OCI-LY7 (cell line): ENCODE data around the gene CPNE9. TPM values are rescaled to one million over a fixed set of nuclear protein-coding genes. Genes with fewer than 3 reads are reported as not detected.
A peak's percentile ranks its signal among the peaks of the same experiment; 100 is the strongest.

Experiments used
- BruUV-seq: library from RNA; stranded (reverse); fragments of 400-500 nt; replicated peaks from 2 replicates; lab custom pipeline; 2021; lab: Mats Ljungman, UMichigan
- CTCF ChIA-PET: fragments of 300-600 bp; sonication (Branson Sonifier 250); formaldehyde crosslinking; loops from one replicate; lab custom pipeline; 2022; ENCODE audit warnings: antibody characterized with exemption; ENCODE audit not compliant: unreplicated experiment; lab: Charles Lee
- POLR2A ChIA-PET: fragments of 300-600 bp; sonication (Branson Sonifier 250); formaldehyde crosslinking; loops from one replicate; lab custom pipeline; 2022; ENCODE audit warnings: antibody characterized with exemption; lab: Charles Lee
- DNase-seq: peaks from one replicate; pipeline ENCODE4 v3.0.0-alpha.2; 2015; ENCODE audit warnings: low spot score
- H2AFZ ChIP-seq: fragments of 200-600 bp; sonication (generic), shearing (Covaris generic); 2 replicates; pipeline ENCODE4 v1.6.1; 2014; ENCODE audit warnings: mild to moderate bottlenecking, antibody characterized with exemption, low read length, moderate library complexity
- H3K27ac ChIP-seq: fragments of 200-600 bp; sonication (generic); 2 replicates; pipeline ENCODE4 v1.5.1; 2014; ENCODE audit warnings: mixed run types, low read depth, mild to moderate bottlenecking, moderate library complexity, low read length, inconsistent platforms; ENCODE audit not compliant: poor library complexity, severe bottlenecking
- H3K36me3 ChIP-seq: fragments of 200-600 bp; sonication (generic); 2 replicates; pipeline ENCODE4 v1.6.1; 2014; ENCODE audit warnings: mild to moderate bottlenecking, antibody characterized with exemption, low read length, moderate library complexity, mixed read lengths; ENCODE audit not compliant: insufficient read depth
- H3K4me1 ChIP-seq: fragments of 200-600 bp; sonication (generic); 2 replicates; pipeline ENCODE4 v1.5.1; 2014; ENCODE audit warnings: mild to moderate bottlenecking, low read length; ENCODE audit not compliant: insufficient read depth, poor library complexity, severe bottlenecking
- H3K4me2 ChIP-seq: fragments of 200-600 bp; sonication (generic); 2 replicates; pipeline ENCODE4 v1.6.1; 2014; ENCODE audit warnings: mild to moderate bottlenecking, low read length
- H3K4me3 ChIP-seq: fragments of 200-600 bp; sonication (generic); 2 replicates; pipeline ENCODE4 v1.5.1; 2014; ENCODE audit warnings: mild to moderate bottlenecking, low read depth, low read length; ENCODE audit not compliant: poor library complexity, severe bottlenecking
- H3K79me2 ChIP-seq: fragments of 200-600 bp; sonication (generic); 2 replicates; pipeline ENCODE4 v1.6.1; 2016; ENCODE audit warnings: low read depth, mild to moderate bottlenecking, low read length, moderate library complexity, mixed read lengths; ENCODE audit not compliant: insufficient read depth
- H3K9me2 ChIP-seq: fragments of 200-600 bp; sonication (generic); 2 replicates; pipeline ENCODE4 v1.6.1; 2016; ENCODE audit warnings: mild to moderate bottlenecking, low read length, mixed read lengths; ENCODE audit not compliant: insufficient read depth
- H3K9me3 ChIP-seq: fragments of 200-600 bp; sonication (generic); 2 replicates; pipeline ENCODE4 v1.6.1; 2014; ENCODE audit warnings: mild to moderate bottlenecking, mixed run types, low read length, mixed read lengths
- H4K20me1 ChIP-seq: fragments of 200-600 bp; sonication (generic); 2 replicates; pipeline ENCODE4 v1.6.1; 2014; ENCODE audit warnings: mild to moderate bottlenecking, antibody characterized with exemption, low read length, moderate library complexity, mixed read lengths; ENCODE audit not compliant: insufficient read depth
- EZH2phosphoT487 ChIP-seq: fragments of 200-600 bp; sonication (generic); IDR thresholded peaks from 2 replicates; pipeline ENCODE4 v1.6.1; 2018; ENCODE audit warnings: low read depth, borderline replicate concordance, mild to moderate bottlenecking, mixed run types, antibody characterized with exemption, low read length, moderate library complexity, mixed read lengths
- intact Hi-C: fragments of 100-400 bp; cut with micrococcal nuclease; formaldehyde crosslinking; loops from one replicate; pipeline ENCODE4 v1.10.0; 2022; ENCODE audit not compliant: unreplicated experiment
- total RNA-seq, 2 experiments: library from RNA; depleted of rRNA in 1 of 2; stranded (reverse); fragments of >200 nt in 1 of 2; shearing (Covaris generic) in 1 of 2; gene quantifications; 2 replicates each; pipeline ENCODE4 v1.2.3, GENCODE V29; 2014 to 2022
- TF ChIP-seq, protein P1 (sequence below): fragments of 200-600 bp; sonication (generic); conservative IDR thresholded peaks from 2 replicates; pipeline ENCODE4 v1.5.1; 2014; ENCODE audit warnings: mild to moderate bottlenecking, antibody characterized with exemption, low read length, moderate library complexity, mixed read lengths

CPNE9 gene
- total RNA-seq, 2 experiments from 2014 or later: not detected

DNA sequence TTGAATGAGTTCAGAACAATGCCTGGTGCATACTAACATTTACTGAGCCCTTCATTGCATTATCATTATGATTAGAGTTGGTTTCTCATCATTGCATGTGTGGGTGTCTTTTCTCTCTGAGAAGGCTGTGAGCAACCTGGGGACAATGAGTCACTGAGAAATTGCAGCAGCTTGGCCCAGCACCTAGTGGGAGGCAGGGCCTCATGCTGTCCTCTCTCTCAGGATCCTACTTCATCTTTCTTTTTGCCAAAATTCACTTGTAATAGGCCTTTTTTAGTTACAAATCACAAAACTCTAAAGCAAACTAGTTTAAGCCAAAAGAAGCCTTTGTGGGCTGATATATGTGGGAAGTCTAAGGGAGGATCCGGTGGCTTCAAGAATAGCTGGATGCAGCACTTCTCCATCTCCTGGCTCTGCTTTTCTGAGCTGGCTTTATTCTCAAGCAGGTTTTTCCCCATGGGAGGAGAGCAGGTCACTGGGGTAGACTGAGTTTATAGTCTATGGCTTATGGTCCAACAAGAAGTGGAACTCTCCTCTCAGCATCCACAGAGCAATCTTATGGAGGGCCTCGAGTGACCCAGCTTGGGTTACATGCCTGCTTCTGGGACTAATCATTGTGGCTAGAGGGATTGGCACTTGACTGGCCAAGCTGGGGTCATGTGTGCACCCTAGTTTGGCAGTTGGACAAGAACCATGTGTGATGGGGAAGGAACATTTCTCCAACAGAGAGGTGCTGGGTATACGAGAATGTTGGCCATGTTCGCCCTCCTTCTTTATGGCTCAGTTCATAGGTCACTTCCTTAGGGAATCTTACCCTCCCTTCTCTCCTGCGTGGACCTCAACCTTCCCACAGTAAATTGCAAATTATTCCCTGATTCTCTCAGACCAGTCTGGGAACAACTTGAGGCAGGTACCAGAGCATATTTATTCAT lies 74.8 kb downstream of the CPNE9 start:
- BruUV-seq: no TSS peak

GRCh38 chr3:9779075-9779593 lies 75.5 kb downstream of the CPNE9 start:
- CTCF ChIA-PET: no interaction called here
- intact Hi-C loops: no loop called here
- H3K4me2 ChIP-seq: peak overlapping the region; percentile 57

More for the DNA sequence above, 74.8 kb downstream of the CPNE9 start:
- POLR2A ChIA-PET: interaction anchor here (0.6 kb wide), 1 partner anchor 112 kb away, joined by 4 read pairs; no protein-coding TSS in a partner anchor
- TF ChIP-seq, protein P1, sequence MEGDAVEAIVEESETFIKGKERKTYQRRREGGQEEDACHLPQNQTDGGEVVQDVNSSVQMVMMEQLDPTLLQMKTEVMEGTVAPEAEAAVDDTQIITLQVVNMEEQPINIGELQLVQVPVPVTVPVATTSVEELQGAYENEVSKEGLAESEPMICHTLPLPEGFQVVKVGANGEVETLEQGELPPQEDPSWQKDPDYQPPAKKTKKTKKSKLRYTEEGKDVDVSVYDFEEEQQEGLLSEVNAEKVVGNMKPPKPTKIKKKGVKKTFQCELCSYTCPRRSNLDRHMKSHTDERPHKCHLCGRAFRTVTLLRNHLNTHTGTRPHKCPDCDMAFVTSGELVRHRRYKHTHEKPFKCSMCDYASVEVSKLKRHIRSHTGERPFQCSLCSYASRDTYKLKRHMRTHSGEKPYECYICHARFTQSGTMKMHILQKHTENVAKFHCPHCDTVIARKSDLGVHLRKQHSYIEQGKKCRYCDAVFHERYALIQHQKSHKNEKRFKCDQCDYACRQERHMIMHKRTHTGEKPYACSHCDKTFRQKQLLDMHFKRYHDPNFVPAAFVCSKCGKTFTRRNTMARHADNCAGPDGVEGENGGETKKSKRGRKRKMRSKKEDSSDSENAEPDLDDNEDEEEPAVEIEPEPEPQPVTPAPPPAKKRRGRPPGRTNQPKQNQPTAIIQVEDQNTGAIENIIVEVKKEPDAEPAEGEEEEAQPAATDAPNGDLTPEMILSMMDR: no peak
- TF ChIP-seq EZH2phosphoT487: no peak
- peak overlapping the region; percentile 57 for H3K4me2 ChIP-seq
- H3K27ac ChIP-seq: peak overlapping the region; percentile 84
- H3K4me1 ChIP-seq: peaks cover 52% of the 10 kb centered on the region
- H3K36me3 ChIP-seq: peaks cover 28% of the 10 kb centered on the region
- H3K79me2 ChIP-seq: no peaks in the 10 kb centered on the region
- H3K4me3 ChIP-seq: no peak overlapping the region
- no peak overlapping the region for H2AFZ ChIP-seq
- DNase-seq: no peak
- CTCF ChIA-PET: no interaction called here
- H4K20me1 ChIP-seq: no peaks in the 10 kb centered on the region
- no peaks in the 10 kb centered on the region for H3K9me2 ChIP-seq
- intact Hi-C loops: no loop called here
- H3K9me3 ChIP-seq: no peaks in the 10 kb centered on the region

More at GRCh38 chr3:9779075-9779593, 75.5 kb downstream of the CPNE9 start:
- H3K79me2 ChIP-seq: no peaks in the 10 kb centered on the region
- POLR2A ChIA-PET: no interaction called here
- DNase-seq: no peak
- BruUV-seq: no TSS peak
- no peaks in the 10 kb centered on the region for H3K9me3 ChIP-seq
- no peaks in the 10 kb centered on the region for H4K20me1 ChIP-seq
- H3K27ac ChIP-seq: peak overlapping the region; percentile 84
- H2AFZ ChIP-seq: no peak overlapping the region
- H3K4me3 ChIP-seq: peak overlapping the region; percentile 33
- no peak for TF ChIP-seq EZH2phosphoT487
- TF ChIP-seq, protein P1: no peak
- peaks cover 33% of the 10 kb centered on the region for H3K36me3 ChIP-seq
- no peaks in the 10 kb centered on the region for H3K9me2 ChIP-seq
- peaks cover 52% of the 10 kb centered on the region for H3K4me1 ChIP-seq

Other genes with a start within 250 kb of the CPNE9 start
- not detected in 2 replicates for gene LHFPL4, start 150.0 kb upstream of the CPNE9 start, total RNA-seq (2014; rRNA removed; shearing (Covaris generic))
- gene LHFPL4, start 150.0 kb upstream of the CPNE9 start, total RNA-seq (2022): not detected in 2 replicates
- 27.7 and 29.9 TPM in 2 replicates for gene MTMR14, start 54.3 kb upstream of the CPNE9 start, total RNA-seq (2014; rRNA removed; shearing (Covaris generic))
- 51.5 and 51.8 TPM in 2 replicates for gene MTMR14, start 54.3 kb upstream of the CPNE9 start, total RNA-seq (2022)
- gene BRPF1, start 27.9 kb downstream of the CPNE9 start, total RNA-seq (2014; rRNA removed; shearing (Covaris generic)): 29.2 and 31.9 TPM in 2 replicates
- gene BRPF1, start 27.9 kb downstream of the CPNE9 start, total RNA-seq (2022): 31.5 and 35.5 TPM in 2 replicates
- 98.9 and 121 TPM in 2 replicates for gene OGG1, start 46.1 kb downstream of the CPNE9 start, total RNA-seq (2014; rRNA removed; shearing (Covaris generic))
- gene OGG1, start 46.1 kb downstream of the CPNE9 start, total RNA-seq (2022): 119 and 120 TPM in 2 replicates
- not detected in 2 replicates for gene CAMK1, start 66.1 kb downstream of the CPNE9 start, total RNA-seq (2014; rRNA removed; shearing (Covaris generic))
- gene CAMK1, start 66.1 kb downstream of the CPNE9 start, total RNA-seq (2022): not detected in 2 replicates
- 51.6 and 62.0 TPM in 2 replicates for gene TADA3, start 88.6 kb downstream of the CPNE9 start, total RNA-seq (2014; rRNA removed; shearing (Covaris generic))
- gene TADA3, start 88.6 kb downstream of the CPNE9 start, total RNA-seq (2022): 56.4 and 58.5 TPM in 2 replicates
- 89.8 and 99.5 TPM in 2 replicates for gene ARPC4, start 89.2 kb downstream of the CPNE9 start, total RNA-seq (2014; rRNA removed; shearing (Covaris generic))
- 93.5 and 118 TPM in 2 replicates for gene ARPC4, start 89.2 kb downstream of the CPNE9 start, total RNA-seq (2022)
- gene TTLL3, start 106.4 kb downstream of the CPNE9 start, total RNA-seq (2014; rRNA removed; shearing (Covaris generic)): 65.4 and 65.7 TPM in 2 replicates
- 127 and 136 TPM in 2 replicates for gene TTLL3, start 106.4 kb downstream of the CPNE9 start, total RNA-seq (2022)
- 44.2 and 47.4 TPM in 2 replicates for gene RPUSD3, start 140.2 kb downstream of the CPNE9 start, total RNA-seq (2014; rRNA removed; shearing (Covaris generic))
- gene RPUSD3, start 140.2 kb downstream of the CPNE9 start, total RNA-seq (2022): 59.2 and 65.2 TPM in 2 replicates
- gene CIDEC, start 176.4 kb downstream of the CPNE9 start, total RNA-seq (2014; rRNA removed; shearing (Covaris generic)): not detected in 2 replicates
- not detected in 2 replicates for gene CIDEC, start 176.4 kb downstream of the CPNE9 start, total RNA-seq (2022)
- gene JAGN1, start 186.8 kb downstream of the CPNE9 start, total RNA-seq (2014; rRNA removed; shearing (Covaris generic)): 20.4 and 21.0 TPM in 2 replicates
- gene JAGN1, start 186.8 kb downstream of the CPNE9 start, total RNA-seq (2022): 29.5 and 32.1 TPM in 2 replicates
- gene IL17RE, start 199.0 kb downstream of the CPNE9 start, total RNA-seq (2014; rRNA removed; shearing (Covaris generic)): 0.06 TPM in 1 of 2 replicates, not detected in the other
- 0.53 and 1.1 TPM in 2 replicates for gene IL17RE, start 199.0 kb downstream of the CPNE9 start, total RNA-seq (2022)
- 0.73 TPM in 1 of 2 replicates, not detected in the other for gene IL17RC, start 213.3 kb downstream of the CPNE9 start, total RNA-seq (2014; rRNA removed; shearing (Covaris generic))
- 0.23 TPM in 1 of 2 replicates, not detected in the other for gene IL17RC, start 213.3 kb downstream of the CPNE9 start, total RNA-seq (2022)
- gene CRELD1, start 230.0 kb downstream of the CPNE9 start, total RNA-seq (2014; rRNA removed; shearing (Covaris generic)): 23.4 and 28.6 TPM in 2 replicates
- gene CRELD1, start 230.0 kb downstream of the CPNE9 start, total RNA-seq (2022): 20.9 and 21.6 TPM in 2 replicates
- gene PRRT3, start 248.6 kb downstream of the CPNE9 start, total RNA-seq (2014; rRNA removed; shearing (Covaris generic)): 1.4 and 2.1 TPM in 2 replicates
- gene PRRT3, start 248.6 kb downstream of the CPNE9 start, total RNA-seq (2022): 4.1 and 4.3 TPM in 2 replicates